Skeletal muscle satellite cell (primary cell): ENCODE measurements around the gene RHBDD2.

Experiments used
- H3K27me3 ChIP-seq: 2 replicates; pipeline ENCODE4 v1.7.0; 2013; ENCODE audit warnings: low read length; ENCODE audit not compliant: control insufficient read depth, insufficient read depth
- H3K36me3 ChIP-seq: 2 replicates; pipeline ENCODE4 v1.7.0; 2013; ENCODE audit warnings: mild to moderate bottlenecking, control low read depth, low read length; ENCODE audit not compliant: insufficient read depth
- H3K4me1 ChIP-seq: 2 replicates; pipeline ENCODE4 v1.7.0; 2013; ENCODE audit warnings: low read length; ENCODE audit not compliant: control insufficient read depth, insufficient read depth
- H3K4me2 ChIP-seq: 2 replicates; pipeline ENCODE4 v1.7.0; 2013; ENCODE audit warnings: mild to moderate bottlenecking, low read length
- H3K4me3 ChIP-seq: 2 replicates; pipeline ENCODE4 v1.7.0; 2013; ENCODE audit warnings: low read length
- H3K9ac ChIP-seq: 2 replicates; pipeline ENCODE4 v1.7.0; 2013; ENCODE audit warnings: mild to moderate bottlenecking, low read depth, low read length, moderate library complexity
- H3K9me3 ChIP-seq: replicated peaks from 2 replicates; pipeline ENCODE4 v1.7.0; 2013; ENCODE audit warnings: mild to moderate bottlenecking, control low read depth, low read length

Gene RHBDD2

DNA sequence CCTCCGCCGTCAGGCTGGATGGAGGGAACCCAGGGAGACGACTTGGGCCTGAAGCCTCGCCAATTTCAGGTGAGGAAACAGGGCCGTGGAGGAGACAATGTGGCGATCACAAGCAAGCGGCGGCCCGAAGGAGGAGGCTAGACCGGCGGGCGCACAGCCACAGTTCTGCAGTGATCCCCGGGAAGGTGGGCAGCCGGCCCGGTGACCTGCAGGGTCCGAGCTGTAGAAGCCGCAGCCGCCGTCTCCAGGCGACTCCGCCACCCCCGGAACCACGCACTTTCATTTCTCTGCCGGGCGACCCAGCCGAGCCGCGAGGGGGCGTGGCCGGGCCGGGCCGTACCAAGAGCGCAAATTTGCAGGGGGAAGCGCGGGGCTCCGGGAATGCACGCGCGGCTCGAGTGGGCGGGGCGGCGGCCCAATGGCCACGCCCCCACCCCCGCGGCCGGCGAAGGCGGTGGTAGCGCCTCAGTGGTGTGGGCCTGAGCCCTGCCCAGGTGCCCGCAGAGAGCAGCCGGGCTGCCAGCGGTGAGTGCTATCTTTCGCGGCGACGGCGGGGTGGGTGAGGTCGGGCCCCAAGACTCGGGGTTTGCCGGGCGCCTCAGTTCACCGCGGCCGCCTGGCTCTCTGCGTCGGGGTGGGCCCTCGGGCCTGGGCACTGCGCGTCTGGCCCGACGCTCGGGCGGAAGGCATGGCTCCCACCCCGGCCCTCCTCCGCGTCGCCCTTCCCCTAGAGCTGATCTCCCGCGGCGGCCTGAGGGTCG, 36.0 kb downstream of the RHBDD2 start, which contains the start of gene POR:
Gene POR, plus strand, starts transcription at position 501 of the 761 bp plus-strand sequence. CDS start 38,847 bp downstream, outside the sequence.
- Histone ChIP-seq H3K4me1 (peaks cover 14% of the 10 kb centered on the region), H3K36me3 (peaks cover 3% of the 10 kb centered on the region), H3K9me3 (no peaks in the 10 kb centered on the region), H3K9ac (peak within 1 kb of the TSS; percentile 94), H3K4me3 (peak within 1 kb of the TSS; percentile 86), H3K27me3 (no peaks in the 10 kb centered on the region), H3K4me2 (peak within 1 kb of the TSS; percentile 99)

DNA sequence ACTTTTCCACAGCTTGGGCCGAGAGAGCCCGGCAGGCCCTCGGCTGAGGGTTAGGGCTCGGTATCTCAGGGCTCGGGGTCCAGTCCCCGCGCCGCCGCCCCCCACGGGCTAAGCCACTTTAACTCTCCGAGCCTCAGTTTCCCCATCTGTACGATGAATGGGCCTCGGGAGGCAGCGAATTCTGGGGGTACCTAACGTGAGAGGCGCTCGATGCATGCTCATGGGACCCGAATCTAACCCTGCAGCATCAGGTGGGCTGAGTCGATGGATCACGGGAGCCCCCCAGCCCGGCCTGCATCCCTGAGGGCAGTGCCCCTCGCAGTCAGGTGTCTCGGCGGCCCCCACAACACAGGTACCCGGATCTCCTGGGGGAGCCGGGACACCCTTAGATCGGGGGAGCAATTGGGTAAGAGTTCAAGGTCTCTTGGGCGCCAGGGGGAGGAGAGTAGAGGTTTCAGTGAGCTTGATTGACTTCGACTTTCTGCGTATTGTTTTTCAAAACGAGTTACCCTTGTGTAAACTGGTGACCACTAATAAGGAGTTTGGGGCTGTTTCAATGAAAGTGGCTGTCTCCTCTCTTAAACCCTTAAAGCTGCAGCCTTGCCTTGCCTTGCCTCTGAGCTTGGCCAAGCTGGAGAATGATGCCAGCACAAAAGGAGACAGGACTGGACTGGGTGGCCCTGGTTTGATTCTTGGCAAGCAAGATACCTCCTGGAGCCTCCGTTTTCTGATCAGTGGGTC, 36.8 kb downstream of the RHBDD2 start:
- peak overlapping the region; percentile 99 for H3K4me2 ChIP-seq
- peak overlapping the region; percentile 86 for H3K4me3 ChIP-seq
- no peaks in the 10 kb centered on the region for H3K27me3 ChIP-seq
- H3K36me3 ChIP-seq: peaks cover 3% of the 10 kb centered on the region
- H3K9me3 ChIP-seq: no peaks in the 10 kb centered on the region
- peak overlapping the region; percentile 94 for H3K9ac ChIP-seq
- peaks cover 22% of the 10 kb centered on the region for H3K4me1 ChIP-seq

GRCh38 chr7:75916259-75916658, 37.4 kb downstream of the RHBDD2 start:
- peak overlapping the region; percentile 86 for H3K4me3 ChIP-seq
- H3K9ac ChIP-seq: peak overlapping the region; percentile 94
- H3K4me1 ChIP-seq: peaks cover 22% of the 10 kb centered on the region

DNA sequence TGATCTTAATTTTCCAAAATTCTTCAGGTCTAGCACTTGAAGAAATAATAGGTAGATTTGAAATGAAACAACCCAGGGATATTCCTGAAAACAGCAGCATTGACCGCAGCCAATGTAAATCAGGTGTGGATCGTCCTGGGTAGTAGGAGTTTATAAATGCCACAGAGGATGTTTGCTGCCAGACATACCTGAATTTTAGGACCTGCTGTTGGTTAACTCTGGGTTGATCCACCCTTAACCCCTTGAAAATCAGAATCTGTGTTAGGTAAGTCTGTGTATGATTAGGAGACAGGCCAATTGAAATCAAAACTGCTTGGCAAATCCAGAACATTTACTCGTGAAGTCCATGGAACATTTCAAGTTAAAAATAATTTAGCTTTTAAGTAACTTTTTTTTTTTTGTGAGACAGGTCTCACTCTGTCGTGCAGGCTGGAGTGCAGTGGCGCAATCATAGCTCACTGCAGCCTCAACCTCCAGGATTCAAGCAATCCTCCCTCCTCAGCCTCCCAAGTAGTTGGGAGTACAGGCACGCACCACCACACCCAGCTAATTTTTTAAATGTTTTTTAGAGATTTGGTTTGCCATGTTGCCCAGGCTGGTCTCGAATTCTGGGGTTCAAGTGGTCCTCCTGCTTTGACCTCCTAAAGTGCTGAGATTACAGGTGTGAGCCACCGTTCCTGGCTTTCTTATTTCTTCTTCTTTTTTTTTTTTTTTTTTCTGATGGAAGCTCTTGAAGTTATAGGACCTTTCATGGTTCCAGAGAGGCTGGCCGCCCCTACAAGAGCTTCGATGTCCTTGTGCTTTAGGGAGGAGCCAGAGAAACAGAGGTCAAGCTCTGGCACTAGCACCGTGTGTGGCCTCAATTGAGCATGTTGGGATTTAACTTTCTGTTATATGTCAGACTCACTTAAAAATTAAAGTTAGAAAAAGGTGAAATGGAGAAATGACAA, 38.1 kb downstream of the RHBDD2 start:
- peaks cover 3% of the 10 kb centered on the region for H3K36me3 ChIP-seq
- H3K27me3 ChIP-seq: no peaks in the 10 kb centered on the region
- no peaks in the 10 kb centered on the region for H3K9me3 ChIP-seq
- peak overlapping the region; percentile 99 for H3K4me2 ChIP-seq
- H3K4me1 ChIP-seq: peaks cover 22% of the 10 kb centered on the region
- H3K4me3 ChIP-seq: no peak overlapping the region
- H3K9ac ChIP-seq: no peak overlapping the region

More at GRCh38 chr7:75916259-75916658, 37.4 kb downstream of the RHBDD2 start:
- H3K4me2 ChIP-seq: peak overlapping the region; percentile 99
- peaks cover 3% of the 10 kb centered on the region for H3K36me3 ChIP-seq
- no peaks in the 10 kb centered on the region for H3K9me3 ChIP-seq
- no peaks in the 10 kb centered on the region for H3K27me3 ChIP-seq

GRCh38 chr7:75920431-75921161, 41.8 kb downstream of the RHBDD2 start:
- Histone ChIP-seq H3K4me1 (peaks cover 17% of the 10 kb centered on the region), H3K4me2 (no peak overlapping the region), H3K9me3 (no peaks in the 10 kb centered on the region), H3K9ac (no peak overlapping the region), H3K27me3 (no peaks in the 10 kb centered on the region), H3K36me3 (peaks cover 3% of the 10 kb centered on the region), H3K4me3 (no peak overlapping the region)

DNA sequence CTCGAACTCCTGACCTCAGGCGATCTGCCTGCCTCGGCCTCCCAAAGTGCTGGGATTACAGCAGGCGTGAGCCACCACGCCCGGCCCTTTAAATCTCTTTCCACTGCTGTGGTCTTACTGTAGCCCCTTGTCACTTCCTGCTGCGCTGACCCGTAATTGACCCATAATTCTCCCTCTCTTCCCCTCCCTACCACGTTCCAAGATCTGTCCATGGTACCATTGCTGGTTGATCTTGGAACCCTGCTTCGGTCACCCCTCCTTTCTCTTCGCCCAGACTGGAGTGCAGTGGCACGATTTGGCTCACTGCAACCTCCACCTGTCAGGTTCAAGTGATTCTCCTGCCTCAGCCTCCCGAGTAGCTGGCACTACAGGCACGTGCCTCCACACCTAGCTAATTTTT, 42.6 kb downstream of the RHBDD2 start:
- Histone ChIP-seq H3K27me3 (no peaks in the 10 kb centered on the region), H3K9me3 (no peaks in the 10 kb centered on the region), H3K4me3 (no peak overlapping the region), H3K36me3 (peaks cover 3% of the 10 kb centered on the region), H3K9ac (no peak overlapping the region), H3K4me1 (peaks cover 12% of the 10 kb centered on the region), H3K4me2 (no peak overlapping the region)

DNA sequence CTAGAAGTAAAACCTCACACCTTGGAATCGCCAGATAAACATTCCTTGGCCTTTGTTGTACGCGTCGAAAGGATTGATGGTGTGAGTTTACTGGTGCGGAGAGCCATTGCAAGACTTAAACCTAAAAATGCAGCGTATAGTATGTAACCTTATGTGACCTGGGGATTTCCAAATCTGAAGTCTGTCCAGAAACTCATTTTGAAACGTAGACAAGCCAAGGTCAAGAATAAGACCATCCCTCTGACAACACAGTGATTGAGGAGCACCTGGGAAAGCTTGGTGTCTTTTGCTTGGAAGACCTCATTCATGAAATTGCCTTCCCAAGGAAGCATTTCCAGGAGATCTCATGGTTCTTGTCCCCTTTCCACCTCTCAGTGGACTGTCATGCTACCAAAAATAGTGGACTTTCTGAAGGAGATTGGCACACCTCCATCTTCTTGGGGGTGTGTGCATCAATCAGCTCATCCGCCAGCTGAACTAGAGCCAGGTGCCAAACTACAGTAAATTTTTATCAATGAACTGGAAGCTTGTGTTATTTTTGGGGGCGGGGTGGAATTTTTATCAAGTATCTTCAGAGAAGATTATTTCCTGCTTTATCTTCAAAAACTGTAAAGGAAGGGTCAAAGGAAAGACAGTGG, 44.3 kb downstream of the RHBDD2 start:
- Histone ChIP-seq H3K4me2 (no peak overlapping the region), H3K27me3 (no peaks in the 10 kb centered on the region), H3K4me3 (no peak overlapping the region), H3K9ac (no peak overlapping the region), H3K36me3 (peaks cover 3% of the 10 kb centered on the region), H3K9me3 (no peaks in the 10 kb centered on the region), H3K4me1 (peaks cover 12% of the 10 kb centered on the region)

GRCh38 chr7:75924256-75924655, 45.4 kb downstream of the RHBDD2 start:
- no peak overlapping the region for H3K4me3 ChIP-seq
- no peaks in the 10 kb centered on the region for H3K27me3 ChIP-seq
- no peaks in the 10 kb centered on the region for H3K36me3 ChIP-seq
- peaks cover 12% of the 10 kb centered on the region for H3K4me1 ChIP-seq
- H3K9me3 ChIP-seq: no peaks in the 10 kb centered on the region
- H3K4me2 ChIP-seq: no peak overlapping the region
- no peak overlapping the region for H3K9ac ChIP-seq

DNA sequence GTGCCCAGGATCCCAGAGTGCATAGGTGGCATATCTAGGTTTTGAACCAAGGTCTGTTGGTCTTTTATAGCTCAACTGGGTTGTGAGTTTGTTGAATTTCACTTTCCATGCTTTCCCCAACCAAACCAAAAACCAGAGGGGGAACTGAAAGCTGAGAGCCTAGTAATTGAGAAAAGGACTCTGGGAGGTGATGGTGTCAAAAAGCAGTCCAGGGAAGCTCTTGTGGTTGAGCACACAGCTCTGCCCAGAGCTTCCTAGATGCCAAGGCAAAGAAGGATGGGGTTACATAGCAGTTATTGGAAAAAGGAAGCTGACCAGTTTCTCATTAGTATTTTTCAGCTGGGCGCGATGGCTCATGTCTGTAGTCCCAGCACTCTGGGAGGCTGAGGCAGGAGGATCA, 46.1 kb downstream of the RHBDD2 start:
- Histone ChIP-seq H3K4me1 (peaks cover 8% of the 10 kb centered on the region), H3K27me3 (no peaks in the 10 kb centered on the region), H3K9me3 (no peaks in the 10 kb centered on the region), H3K36me3 (no peaks in the 10 kb centered on the region), H3K4me3 (no peak overlapping the region), H3K9ac (no peak overlapping the region), H3K4me2 (no peak overlapping the region)

DNA sequence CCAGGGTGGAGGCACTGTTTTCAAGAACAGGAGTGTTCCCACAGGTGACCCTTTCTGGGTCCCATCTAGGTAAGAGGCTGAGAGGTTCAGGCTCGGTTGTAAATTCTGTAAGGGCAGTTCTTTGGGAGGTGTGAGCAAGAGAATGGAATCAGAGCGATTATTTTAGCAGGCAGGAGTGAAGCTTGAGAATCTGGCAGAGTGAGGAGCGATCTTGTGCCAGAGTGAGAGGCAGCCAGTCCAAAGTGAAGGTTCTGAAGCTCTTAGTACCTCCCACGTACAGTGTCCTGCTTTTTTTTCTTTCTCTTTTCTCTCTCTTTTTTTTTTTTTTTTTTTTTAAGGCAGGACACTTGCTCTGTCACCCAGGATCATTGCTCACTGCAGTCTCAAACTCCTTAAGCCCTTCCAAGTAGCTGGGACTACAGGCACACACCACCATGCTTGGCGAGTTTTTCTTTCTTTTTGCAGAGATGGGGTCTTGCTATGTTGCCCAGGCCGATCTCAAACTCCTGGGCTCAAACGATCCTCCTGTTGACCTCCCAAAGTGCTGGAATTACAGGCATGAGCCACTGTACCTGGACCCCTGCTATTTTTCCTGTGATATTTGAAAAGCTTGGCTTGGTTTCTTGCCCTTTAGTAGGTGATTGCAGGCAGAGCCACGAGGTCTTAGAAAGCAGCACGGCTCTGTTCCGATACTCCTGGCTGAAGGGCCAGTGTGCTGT, 47.0 kb downstream of the RHBDD2 start:
- Histone ChIP-seq H3K36me3 (no peaks in the 10 kb centered on the region), H3K9ac (no peak overlapping the region), H3K4me3 (no peak overlapping the region), H3K27me3 (no peaks in the 10 kb centered on the region), H3K9me3 (no peaks in the 10 kb centered on the region), H3K4me1 (no peaks in the 10 kb centered on the region), H3K4me2 (no peak overlapping the region)
